HepG2 (cell line): Measurements from ENCODE around the gene WDR27. TPM values are rescaled to one million over a fixed set of nuclear protein-coding genes. Genes with fewer than 3 reads are reported as not detected.

ENCODE experiments used
- AGO1 ChIP-seq: fragments of 200-400 bp; formaldehyde crosslinking; IDR thresholded peaks from 2 replicates; pipeline ENCODE4 v1.6.1; 2017; ENCODE audit warnings: mild to moderate bottlenecking, low read depth, low read length, moderate library complexity; ENCODE audit not compliant: poor library complexity, severe bottlenecking
- DBP ChIP-seq: sonication (generic); formaldehyde crosslinking; IDR thresholded peaks from 2 replicates; pipeline ENCODE4 v1.4.0; 2020; ENCODE audit warnings: missing genetic modification reagents; ENCODE audit errors: not compliant biosample characterization
- HNRNPUL1 ChIP-seq: fragments of 200-400 bp; formaldehyde crosslinking; IDR thresholded peaks from 2 replicates; pipeline ENCODE4 v1.6.1; 2017; ENCODE audit warnings: low read depth, mild to moderate bottlenecking, low read length, moderate library complexity
- MZF1 ChIP-seq: sonication (generic); formaldehyde crosslinking; IDR thresholded peaks from 2 replicates; pipeline ENCODE4 v1.8.1; 2023; ENCODE audit warnings: mild to moderate bottlenecking, missing genetic modification reagents, borderline replicate concordance
- RBM22 ChIP-seq: fragments of 200-400 bp; formaldehyde crosslinking; optimal IDR thresholded peaks from 2 replicates; pipeline ENCODE3; 2017; ENCODE audit warnings: mild to moderate bottlenecking, low read length, moderate library complexity
- SALL2 ChIP-seq: sonication (generic); formaldehyde crosslinking; IDR thresholded peaks from 2 replicates; pipeline ENCODE4 v1.8.1; 2023; ENCODE audit warnings: mild to moderate bottlenecking, missing genetic modification reagents, inconsistent platforms
- SIX4 ChIP-seq: sonication (generic); formaldehyde crosslinking; IDR thresholded peaks from 2 replicates; pipeline ENCODE4 v1.4.0; 2020; ENCODE audit warnings: missing genetic modification reagents
- SKI ChIP-seq: fragments of 450-650 bp; IDR thresholded peaks from one replicate; pipeline ENCODE4 v1.6.1; 2018; ENCODE audit warnings: mild to moderate bottlenecking; ENCODE audit not compliant: partially characterized antibody
- YY1 ChIP-seq: IDR thresholded peaks from 2 replicates; pipeline ENCODE4 v1.6.1; 2011; ENCODE audit warnings: low read length, low read depth, moderate library complexity, mild to moderate bottlenecking; ENCODE audit not compliant: insufficient read depth, insufficient replicate concordance
- ZBTB38 ChIP-seq: sonication (generic); formaldehyde crosslinking; IDR thresholded peaks from 2 replicates; pipeline ENCODE4 v1.5.1; 2020; ENCODE audit warnings: mild to moderate bottlenecking, missing genetic modification reagents
- ZHX1 ChIP-seq: sonication (generic); formaldehyde crosslinking; IDR thresholded peaks from 2 replicates; pipeline ENCODE4 v1.8.1; 2022; ENCODE audit warnings: low read depth, mild to moderate bottlenecking, missing genetic modification reagents
- ZNF253 ChIP-seq: sonication (generic); formaldehyde crosslinking; IDR thresholded peaks from 2 replicates; pipeline ENCODE4 v1.8.0; 2022; ENCODE audit warnings: mild to moderate bottlenecking, missing genetic modification reagents, borderline replicate concordance
- ZNF317 ChIP-seq: sonication (generic); formaldehyde crosslinking; IDR thresholded peaks from 2 replicates; pipeline ENCODE4 v1.5.0; 2020; ENCODE audit warnings: mild to moderate bottlenecking, missing genetic modification reagents
- ZNF331 ChIP-seq: sonication (generic); formaldehyde crosslinking; IDR thresholded peaks from 2 replicates; pipeline ENCODE4 v1.4.0; 2020; ENCODE audit warnings: missing genetic modification reagents
- ZNF335 ChIP-seq: sonication (generic); formaldehyde crosslinking; IDR thresholded peaks from 2 replicates; pipeline ENCODE4 v1.4.0; 2020; ENCODE audit warnings: missing genetic modification reagents
- ZNF547 ChIP-seq: sonication (generic); formaldehyde crosslinking; IDR thresholded peaks from 2 replicates; pipeline ENCODE4 v1.5.1; 2020; ENCODE audit warnings: mild to moderate bottlenecking, missing genetic modification reagents
- ZNF557 ChIP-seq: sonication (generic); formaldehyde crosslinking; IDR thresholded peaks from 2 replicates; pipeline ENCODE4 v1.4.0; 2020; ENCODE audit warnings: missing genetic modification reagents
- ZNF7 ChIP-seq: IDR thresholded peaks from 2 replicates; pipeline ENCODE4 v1.6.1; 2016; ENCODE audit warnings: missing biosample characterization, missing genetic modification reagents
- ZNF883 ChIP-seq: sonication (generic); formaldehyde crosslinking; IDR thresholded peaks from 2 replicates; pipeline ENCODE4 v1.5.1; 2020; ENCODE audit warnings: mild to moderate bottlenecking, missing genetic modification reagents; ENCODE audit errors: not compliant biosample characterization
- ZSCAN9 ChIP-seq: IDR thresholded peaks from 2 replicates; pipeline ENCODE4 v1.6.1; 2016; ENCODE audit warnings: borderline replicate concordance
- polyA plus RNA-seq, 8 experiments: library from polyadenylated mRNA; depleted of rRNA in 3 of 8; stranded (reverse) in 7 of 8; unstranded in 1 of 8; fragments of >200 nt; fragmentation: Illumina TruSeq in 4 of 8; extraction: Trizol in 4 of 8; gene quantifications; 2 replicates each; pipeline versions ENCODE4 v1.2.1 to v1.2.3, GENCODE V29; 2011 to 2016; ENCODE audit warnings: low read depth in 4 of 8, missing spikeins in 1 of 8, mixed read lengths in 1 of 8; ENCODE audit not compliant: insufficient read depth in 1 of 8
- total RNA-seq, 5 experiments: library from RNA; depleted of rRNA; stranded (reverse); fragments of >200 nt; fragmentation: Illumina TruSeq; extraction: Trizol; gene quantifications; 2 replicates each; pipeline ENCODE4 v1.2.3, GENCODE V29; 2016; ENCODE audit warnings: low read depth in 1 of 5
- TF ChIP-seq, protein P1 (sequence below): sonication (generic); formaldehyde crosslinking; IDR thresholded peaks from 2 replicates; pipeline ENCODE4 v1.4.0; 2020; ENCODE audit warnings: missing genetic modification reagents

WDR27 gene
- total and polyA plus RNA-seq, 2 of the 13 experiments (the other 11 are each of a cell fraction or from before 2014, with no cell fraction given) = 34.1 to 80.3 TPM

GRCh38 chr6:169723200-169723909, 21.5 kb upstream of the WDR27 start (continued):
- TF ChIP-seq SALL2 (CRISPR knock-in tag) (peak; percentile 56; the same call in 1 of the 2 replicates), SKI (peak; percentile 66), RBM22 (peak; percentile 24), MZF1 (CRISPR knock-in tag) (no peak), ZHX1 (CRISPR knock-in tag) (peak; percentile 54; the same call in 1 of the 2 replicates), ZNF883 (CRISPR knock-in tag) (peak; percentile 38), ZNF557 (CRISPR knock-in tag) (0 out of 2 replicates have a peak, but pooled peaks have one; percentile 56), ZNF7 (peak; percentile 69), SIX4 (CRISPR knock-in tag) (no peak), ZBTB38 (CRISPR knock-in tag) (peak; percentile 15; the same call in 1 of the 2 replicates), ZSCAN9 (CRISPR knock-in tag) (peak; percentile 36; the same call in 1 of the 2 replicates), ZNF335 (no peak), ZNF547 (CRISPR knock-in tag) (peak; percentile 76; the same call in 1 of the 2 replicates), HNRNPUL1 (no peak), ZNF317 (CRISPR knock-in tag) (0 out of 2 replicates have a peak, but pooled peaks have one; percentile 43), AGO1 (peak; percentile 85), ZNF331 (CRISPR knock-in tag) (peak; percentile 11; the same call in 1 of the 2 replicates), YY1 (peak; percentile 56), DBP (CRISPR knock-in tag) (peak; percentile 13), ZNF253 (peak; percentile 70; the same call in 1 of the 2 replicates)
- TF ChIP-seq, protein P1, sequence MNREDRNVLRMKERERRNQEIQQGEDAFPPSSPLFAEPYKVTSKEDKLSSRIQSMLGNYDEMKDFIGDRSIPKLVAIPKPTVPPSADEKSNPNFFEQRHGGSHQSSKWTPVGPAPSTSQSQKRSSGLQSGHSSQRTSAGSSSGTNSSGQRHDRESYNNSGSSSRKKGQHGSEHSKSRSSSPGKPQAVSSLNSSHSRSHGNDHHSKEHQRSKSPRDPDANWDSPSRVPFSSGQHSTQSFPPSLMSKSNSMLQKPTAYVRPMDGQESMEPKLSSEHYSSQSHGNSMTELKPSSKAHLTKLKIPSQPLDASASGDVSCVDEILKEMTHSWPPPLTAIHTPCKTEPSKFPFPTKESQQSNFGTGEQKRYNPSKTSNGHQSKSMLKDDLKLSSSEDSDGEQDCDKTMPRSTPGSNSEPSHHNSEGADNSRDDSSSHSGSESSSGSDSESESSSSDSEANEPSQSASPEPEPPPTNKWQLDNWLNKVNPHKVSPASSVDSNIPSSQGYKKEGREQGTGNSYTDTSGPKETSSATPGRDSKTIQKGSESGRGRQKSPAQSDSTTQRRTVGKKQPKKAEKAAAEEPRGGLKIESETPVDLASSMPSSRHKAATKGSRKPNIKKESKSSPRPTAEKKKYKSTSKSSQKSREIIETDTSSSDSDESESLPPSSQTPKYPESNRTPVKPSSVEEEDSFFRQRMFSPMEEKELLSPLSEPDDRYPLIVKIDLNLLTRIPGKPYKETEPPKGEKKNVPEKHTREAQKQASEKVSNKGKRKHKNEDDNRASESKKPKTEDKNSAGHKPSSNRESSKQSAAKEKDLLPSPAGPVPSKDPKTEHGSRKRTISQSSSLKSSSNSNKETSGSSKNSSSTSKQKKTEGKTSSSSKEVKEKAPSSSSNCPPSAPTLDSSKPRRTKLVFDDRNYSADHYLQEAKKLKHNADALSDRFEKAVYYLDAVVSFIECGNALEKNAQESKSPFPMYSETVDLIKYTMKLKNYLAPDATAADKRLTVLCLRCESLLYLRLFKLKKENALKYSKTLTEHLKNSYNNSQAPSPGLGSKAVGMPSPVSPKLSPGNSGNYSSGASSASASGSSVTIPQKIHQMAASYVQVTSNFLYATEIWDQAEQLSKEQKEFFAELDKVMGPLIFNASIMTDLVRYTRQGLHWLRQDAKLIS (CRISPR knock-in tag) = 0 out of 2 replicates have a peak, but pooled peaks have one; percentile 46
- TF ChIP-seq, all 625 proteins: peak for 112
